Cardiac septum (tissue), 1 donor: ENCODE measurements around the gene KCNJ15. TPM values are rescaled to one million over a fixed set of nuclear protein-coding genes. Genes with fewer than 3 reads are reported as not detected.

Source experiments
- DNase-seq: peaks from one replicate; pipeline ENCODE4 v3.0.0-alpha.2; 2020; ENCODE audit warnings: low spot score
- intact Hi-C: fragments of 100-400 bp; cut with DNase I; formaldehyde crosslinking; loops from one replicate; pipeline ENCODE4 v1.14.0; 2022
- total RNA-seq: library from RNA; stranded (reverse); fragmentation: NEBNext Ultra II Directional; extraction: Animal tissue kit (Norgen Biotek cat#: 25700); gene quantifications from one replicate; pipeline ENCODE4 v1.2.1, GENCODE V29; 2021
- donor health status: DM: no; HTN: no; CAD: no.

Gene KCNJ15
- total RNA-seq, 1 donor from 2014 or later = 1.2 TPM

- no peak for DNase-seq
- intact Hi-C loops = no loop called here
These were observed 92.4 kb downstream of the KCNJ15 start for GRCh38 chr21:38349111-38349746.

GRCh38 chr21:38349977-38350376 lies 93.2 kb downstream of the KCNJ15 start:
- intact Hi-C loops = loop anchor here (5.0 kb wide), 1 partner anchor 178 kb away; no protein-coding TSS in a partner anchor
- no peak for DNase-seq

GRCh38 chr21:38350684-38351083 lies 93.9 kb downstream of the KCNJ15 start:
- DNase-seq = no peak
- intact Hi-C loops = loop anchor here (5.0 kb wide), 1 partner anchor 178 kb away; no protein-coding TSS in a partner anchor

GRCh38 chr21:38351176-38351959 lies 94.6 kb downstream of the KCNJ15 start:
- intact Hi-C loops = loop anchor here (5.0 kb wide), 1 partner anchor 179 kb away; no protein-coding TSS in a partner anchor
- no peak for DNase-seq

- intact Hi-C loops = loop anchor here (2.0 to 5.0 kb wide), 2 partner anchors 180 to 193 kb away; no protein-coding TSS in a partner anchor
These were observed 95.2 kb downstream of the KCNJ15 start for GRCh38 chr21:38351961-38352521.

GRCh38 chr21:38352536-38353219 lies 95.9 kb downstream of the KCNJ15 start:
- intact Hi-C loops = loop anchor here (1.0 to 5.0 kb wide), 3 partner anchors 133 to 194 kb away; no protein-coding TSS in a partner anchor
- peak; percentile 87 for DNase-seq

More at GRCh38 chr21:38351961-38352521, 95.2 kb downstream of the KCNJ15 start:
- DNase-seq = no peak

- intact Hi-C loops = loop anchor here (5.0 kb wide), 1 partner anchor 182 kb away; no protein-coding TSS in a partner anchor
- DNase-seq = no peak
These were observed 97.4 kb downstream of the KCNJ15 start for GRCh38 chr21:38354231-38354630.

- intact Hi-C loops = loop anchor here (5.0 kb wide), 1 partner anchor 182 kb away; no protein-coding TSS in a partner anchor
- no peak for DNase-seq
These were observed 98.0 kb downstream of the KCNJ15 start for GRCh38 chr21:38354746-38355145.

- intact Hi-C loops = no loop called here
These were observed 98.6 kb downstream of the KCNJ15 start for GRCh38 chr21:38355353-38355752.

GRCh38 chr21:38355992-38356781 lies 99.4 kb downstream of the KCNJ15 start:
- DNase-seq = peak; percentile 92
- intact Hi-C loops = no loop called here

More at GRCh38 chr21:38355353-38355752, 98.6 kb downstream of the KCNJ15 start:
- DNase-seq = no peak

Other genes starting within 250 kb of the KCNJ15 start
- 15.5 TPM for gene ERG, start 241.5 kb downstream of the KCNJ15 start, total RNA-seq